H9 (cell line): ENCODE measurements around the gene RBPJL. TPM values are rescaled to one million over a fixed set of nuclear protein-coding genes. Genes with fewer than 3 reads are reported as not detected.

Experiments
- DNase-seq: peaks from one replicate; pipeline ENCODE4 v3.0.0-alpha.2; 2017
- H2AFZ ChIP-seq: one replicate; pipeline ENCODE4 v1.6.1; 2013; ENCODE audit warnings: mild to moderate bottlenecking, low read length, control low read depth, moderate library complexity
- H2AK5ac ChIP-seq: 2 replicates; pipeline ENCODE4 v1.6.1; 2013; ENCODE audit warnings: low read length, control low read depth, mixed read lengths; ENCODE audit not compliant: insufficient read length
- H2BK120ac ChIP-seq: one replicate; pipeline ENCODE4 v1.6.1; 2013; ENCODE audit warnings: low read depth, mild to moderate bottlenecking, low read length, control low read depth, inconsistent platforms; ENCODE audit not compliant: poor library complexity, severe bottlenecking
- H2BK12ac ChIP-seq: 2 replicates; pipeline ENCODE4 v1.6.1; 2013; ENCODE audit warnings: low read length, control low read depth, mixed read lengths, low read depth; ENCODE audit not compliant: insufficient read length
- H2BK15ac ChIP-seq: 2 replicates; pipeline ENCODE4 v1.6.1; 2013; ENCODE audit warnings: low read depth, low read length, control low read depth
- H2BK20ac ChIP-seq: one replicate; pipeline ENCODE4 v1.6.1; 2013; ENCODE audit warnings: low read depth, mild to moderate bottlenecking, low read length, control low read depth, inconsistent platforms; ENCODE audit not compliant: poor library complexity, severe bottlenecking
- H2BK5ac ChIP-seq: 2 replicates; pipeline ENCODE4 v1.6.1; 2013; ENCODE audit warnings: low read length, control low read depth, mixed read lengths; ENCODE audit not compliant: insufficient read length
- H3K14ac ChIP-seq: 2 replicates; pipeline ENCODE4 v1.6.1; 2013; ENCODE audit warnings: low read length, control low read depth; ENCODE audit not compliant: insufficient read depth
- H3K18ac ChIP-seq: 2 replicates; pipeline ENCODE4 v1.6.1; 2013; ENCODE audit warnings: low read depth, mild to moderate bottlenecking, mixed read lengths, low read length, control low read depth; ENCODE audit not compliant: insufficient read length
- H3K23ac ChIP-seq: 2 replicates; pipeline ENCODE4 v1.6.1; 2013; ENCODE audit warnings: low read length, control low read depth, mixed read lengths, low read depth; ENCODE audit not compliant: insufficient read length
- H3K23me2 ChIP-seq: 2 replicates; pipeline ENCODE4 v1.6.1; 2013; ENCODE audit warnings: low read depth, mild to moderate bottlenecking, mixed read lengths, low read length, control low read depth; ENCODE audit not compliant: insufficient read length, poor library complexity, severe bottlenecking
- H3K27ac ChIP-seq: 2 replicates; pipeline ENCODE4 v1.5.1; 2013; ENCODE audit warnings: low read length, control low read depth, mixed read lengths, low read depth; ENCODE audit not compliant: insufficient read length
- H3K27me3 ChIP-seq: 2 replicates; pipeline ENCODE4 v1.6.1; 2013; ENCODE audit warnings: low read length, control low read depth, inconsistent platforms; ENCODE audit not compliant: insufficient read depth
- H3K4ac ChIP-seq: 2 replicates; pipeline ENCODE4 v1.6.1; 2013; ENCODE audit warnings: low read depth, mild to moderate bottlenecking, control low read depth, inconsistent platforms, low read length, moderate library complexity
- H3K4me1 ChIP-seq: 2 replicates; pipeline ENCODE4 v1.6.1; 2013; ENCODE audit warnings: low read length, control low read depth, inconsistent platforms; ENCODE audit not compliant: insufficient read depth
- H3K4me2 ChIP-seq: 2 replicates; pipeline ENCODE4 v1.6.1; 2013; ENCODE audit warnings: low read length, control low read depth, mixed read lengths; ENCODE audit not compliant: insufficient read length, insufficient read depth
- H3K56ac ChIP-seq: 2 replicates; pipeline ENCODE4 v1.6.1; 2013; ENCODE audit warnings: low read depth, mild to moderate bottlenecking, mixed read lengths, low read length, control low read depth; ENCODE audit not compliant: insufficient read length
- H3K79me1 ChIP-seq: 2 replicates; pipeline ENCODE4 v1.6.1; 2013; ENCODE audit warnings: low read depth, mild to moderate bottlenecking, moderate library complexity, low read length, control low read depth, inconsistent platforms; ENCODE audit not compliant: insufficient read depth, poor library complexity, severe bottlenecking
- H3K79me2 ChIP-seq: 2 replicates; pipeline ENCODE4 v1.6.1; 2013; ENCODE audit warnings: low read length, control low read depth, inconsistent platforms; ENCODE audit not compliant: insufficient read depth
- H3K9ac ChIP-seq: 2 replicates; pipeline ENCODE4 v1.6.1; 2013; ENCODE audit warnings: low read length, control low read depth, mixed read lengths; ENCODE audit not compliant: insufficient read length; ENCODE audit errors: extremely low read depth
- H3K9me3 ChIP-seq: one replicate; pipeline ENCODE4 v1.6.1; 2013; ENCODE audit warnings: low read depth, low read length, inconsistent platforms; ENCODE audit not compliant: control insufficient read depth
- H3T11ph ChIP-seq: one replicate; pipeline ENCODE4 v1.6.1; 2013; ENCODE audit warnings: mild to moderate bottlenecking, low read length, control low read depth, inconsistent platforms
- H4K20me1 ChIP-seq: one replicate; pipeline ENCODE4 v1.6.1; 2013; ENCODE audit not compliant: control insufficient read depth, insufficient read length, insufficient read depth
- H4K5ac ChIP-seq: 2 replicates; pipeline ENCODE4 v1.6.1; 2013; ENCODE audit warnings: low read depth, mild to moderate bottlenecking, mixed read lengths, low read length, control low read depth; ENCODE audit not compliant: insufficient read length
- H4K8ac ChIP-seq: replicated peaks from 2 replicates; pipeline ENCODE4 v1.6.1; 2013; ENCODE audit warnings: low read length, control low read depth, mixed read lengths, low read depth; ENCODE audit not compliant: insufficient read length
- H4K91ac ChIP-seq: 2 replicates; pipeline ENCODE4 v1.6.1; 2013; ENCODE audit warnings: low read depth, mild to moderate bottlenecking, moderate library complexity, mixed read lengths, low read length, control low read depth; ENCODE audit not compliant: insufficient read length
- H3K27ac Mint-ChIP-seq, 3 experiments: 2 replicates in 2 of 3; 3 replicates in 1 of 3; pipeline ENCODE4 v1.8.0; 2020 to 2021; ENCODE audit warnings: mixed read lengths in 3 of 3, mild to moderate bottlenecking in 1 of 3, moderate library complexity in 1 of 3
- H3K27me3 Mint-ChIP-seq: 2 replicates; pipeline ENCODE4 v1.8.0; 2021; ENCODE audit warnings: low read depth, mild to moderate bottlenecking, moderate library complexity, mixed read lengths
- H3K36me3 Mint-ChIP-seq, 3 experiments: 2 replicates in 2 of 3; 3 replicates in 1 of 3; pipeline ENCODE4 v1.8.0; 2020 to 2021; ENCODE audit warnings: low read depth in 3 of 3, mixed read lengths in 3 of 3; ENCODE audit not compliant: insufficient read depth in 1 of 3
- H3K4me1 Mint-ChIP-seq, 2 experiments: 2 replicates each; pipeline ENCODE4 v1.8.0; 2020; ENCODE audit warnings: mixed read lengths in 2 of 2
- H3K4me3 Mint-ChIP-seq, 2 experiments: 2 replicates in 1 of 2; 3 replicates in 1 of 2; pipeline ENCODE4 v1.8.0; 2020 to 2021; ENCODE audit warnings: mild to moderate bottlenecking in 2 of 2, mixed read lengths in 2 of 2, moderate library complexity in 1 of 2
- H3K9me3 Mint-ChIP-seq, 2 experiments: 2 replicates in 1 of 2; 3 replicates in 1 of 2; pipeline ENCODE4 v1.8.0; 2020; ENCODE audit warnings: mild to moderate bottlenecking in 2 of 2, mixed read lengths in 2 of 2, moderate library complexity in 1 of 2
- WGBS: extraction: QIAGEN DNeasy Blood & Tissue Kit; methylation state at CpG from one replicate; pipeline ENCODE4 v1.1.7; 2013; ENCODE audit warnings: missing lambda C conversion rate, low lambda C conversion rate, mixed read lengths; ENCODE audit not compliant: insufficient read length; ENCODE audit errors: extremely low coverage; 5-methylcytosine and 5-hydroxymethylcytosine counted together
- total RNA-seq: library from RNA; stranded (reverse); gene quantifications from 2 replicates; pipeline ENCODE4 v1.2.1, GENCODE V29; 2021
- TF ChIP-seq, protein P1 (sequence below): fragments of 200-600 bp; sonication (generic); conservative IDR thresholded peaks from 3 replicates; pipeline ENCODE4 v1.8.0; 2021; ENCODE audit warnings: antibody characterized with exemption, mild to moderate bottlenecking

RBPJL gene
- total RNA-seq, 1 experiment from 2014 or later = 0.28 TPM

DNA sequence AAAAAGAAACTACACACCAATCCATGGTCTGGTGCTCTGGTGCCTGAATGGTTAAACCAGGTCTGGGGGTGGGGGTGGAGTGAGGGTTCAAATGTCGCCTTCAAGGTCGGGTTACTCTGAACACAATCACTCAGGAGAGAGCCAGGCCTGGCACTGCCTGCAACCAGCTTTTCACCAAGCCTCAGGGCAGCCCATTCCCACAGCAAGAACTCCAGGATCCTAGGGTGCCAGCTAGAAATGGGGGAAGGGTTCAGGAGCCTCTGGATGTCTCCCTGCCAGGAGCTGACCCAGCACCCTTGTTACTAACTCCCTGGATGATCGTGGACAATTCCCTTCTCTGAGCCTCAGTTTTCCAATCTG is 34.9 kb downstream of the RBPJL start:
- no peaks in the 10 kb centered on the region; the same call in 1 of the 2 replicates for H3K27me3 Mint-ChIP-seq
- Histone ChIP-seq H4K91ac (no peak overlapping the region), H3K79me1 (no peaks in the 10 kb centered on the region), H2AFZ (no peak overlapping the region), H3K9ac (peak overlapping the region; percentile 30), H2BK15ac (no peak overlapping the region), H3K4me1 (peaks cover 43% of the 10 kb centered on the region), H3K56ac (no peak overlapping the region), H3K27me3 (no peaks in the 10 kb centered on the region), H3T11ph (no peak overlapping the region), H2BK12ac (no peak overlapping the region), H4K20me1 (peaks cover 2% of the 10 kb centered on the region), H2BK5ac (peak overlapping the region; percentile 4), H3K14ac (peak overlapping the region; percentile 86; the same call in 1 of the 2 replicates), H3K18ac (no peak overlapping the region), H3K23me2 (peaks cover 3% of the 10 kb centered on the region), H3K4me2 (peak overlapping the region; percentile 53), H3K23ac (no peak overlapping the region), H4K8ac (no peak overlapping the region), H2AK5ac (no peak overlapping the region), H3K9me3 (no peaks in the 10 kb centered on the region), H2BK20ac (no peak overlapping the region), H4K5ac (no peak overlapping the region), H3K27ac (peak overlapping the region; percentile 73), H3K4ac (no peak overlapping the region), H2BK120ac (no peak overlapping the region), H3K79me2 (peaks cover 5% of the 10 kb centered on the region; the same call in 1 of the 2 replicates)
- peaks cover 97 to 100% of the 10 kb centered on the region in 2 experiments for H3K4me1 Mint-ChIP-seq
- no CpG with 5 or more reads among the region's 3 CpGs for WGBS
- H3K36me3 Mint-ChIP-seq = peaks cover 3 to 12% (median 5%) of the 10 kb centered on the region in 3 experiments; a peak in 4 of 7 replicates
- TF ChIP-seq, protein P1, sequence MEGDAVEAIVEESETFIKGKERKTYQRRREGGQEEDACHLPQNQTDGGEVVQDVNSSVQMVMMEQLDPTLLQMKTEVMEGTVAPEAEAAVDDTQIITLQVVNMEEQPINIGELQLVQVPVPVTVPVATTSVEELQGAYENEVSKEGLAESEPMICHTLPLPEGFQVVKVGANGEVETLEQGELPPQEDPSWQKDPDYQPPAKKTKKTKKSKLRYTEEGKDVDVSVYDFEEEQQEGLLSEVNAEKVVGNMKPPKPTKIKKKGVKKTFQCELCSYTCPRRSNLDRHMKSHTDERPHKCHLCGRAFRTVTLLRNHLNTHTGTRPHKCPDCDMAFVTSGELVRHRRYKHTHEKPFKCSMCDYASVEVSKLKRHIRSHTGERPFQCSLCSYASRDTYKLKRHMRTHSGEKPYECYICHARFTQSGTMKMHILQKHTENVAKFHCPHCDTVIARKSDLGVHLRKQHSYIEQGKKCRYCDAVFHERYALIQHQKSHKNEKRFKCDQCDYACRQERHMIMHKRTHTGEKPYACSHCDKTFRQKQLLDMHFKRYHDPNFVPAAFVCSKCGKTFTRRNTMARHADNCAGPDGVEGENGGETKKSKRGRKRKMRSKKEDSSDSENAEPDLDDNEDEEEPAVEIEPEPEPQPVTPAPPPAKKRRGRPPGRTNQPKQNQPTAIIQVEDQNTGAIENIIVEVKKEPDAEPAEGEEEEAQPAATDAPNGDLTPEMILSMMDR = no peak
- H3K27ac Mint-ChIP-seq = peak overlapping the region; percentile 96 to 99 (median 98)
- no peak for DNase-seq
- no peaks in the 10 kb centered on the region for H3K9me3 Mint-ChIP-seq
- peak overlapping the region; percentile 65 to 76 for H3K4me3 Mint-ChIP-seq
